Naive B cell (primary cell): ENCODE data around the gene NSG2. TPM values are rescaled to one million over a fixed set of nuclear protein-coding genes. Genes with fewer than 3 reads are reported as not detected.

Experiments used
- ATAC-seq, 2 donors: fragments of 150-1000 bp; cut with Tn5 transposase; 2 replicates each; pipeline ENCODE4 v1.10.0; 2021; ENCODE audit warnings: low read depth in 2 of 2, mild to moderate bottlenecking in 2 of 2, moderate library complexity in 2 of 2
- DNase-seq: peaks from one replicate; pipeline ENCODE4 v3.0.0; 2022
- H3K27ac Mint-ChIP-seq, 6 donors: one replicate each; pipeline ENCODE4 v1.8.0; 2020 to 2022; ENCODE audit warnings: mild to moderate bottlenecking in 6 of 6, mixed read lengths in 6 of 6, moderate library complexity in 5 of 6, inconsistent platforms in 2 of 6
- H3K27me3 Mint-ChIP-seq, 3 donors: one replicate each; pipeline ENCODE4 v1.8.0; 2021 to 2022; ENCODE audit warnings: mixed read lengths in 3 of 3, mild to moderate bottlenecking in 1 of 3
- H3K36me3 Mint-ChIP-seq, 2 donors: one replicate each; pipeline ENCODE4 v1.8.0; 2020 to 2022; ENCODE audit warnings: mixed read lengths in 2 of 2, inconsistent platforms in 1 of 2, mild to moderate bottlenecking in 1 of 2
- H3K4me1 Mint-ChIP-seq, 3 donors: one replicate each; pipeline ENCODE4 v1.8.0; 2020 to 2022; ENCODE audit warnings: mixed read lengths in 3 of 3, inconsistent platforms in 1 of 3, mild to moderate bottlenecking in 1 of 3, moderate library complexity in 1 of 3
- H3K4me3 Mint-ChIP-seq, 8 donors: one replicate each; pipeline ENCODE4 v1.8.0; 2020 to 2022; ENCODE audit warnings: mild to moderate bottlenecking in 8 of 8, mixed read lengths in 8 of 8, moderate library complexity in 8 of 8, inconsistent platforms in 2 of 8
- H3K9me3 Mint-ChIP-seq, 7 donors: one replicate each; pipeline ENCODE4 v1.8.0; 2020 to 2022; ENCODE audit warnings: mixed read lengths in 7 of 7, mild to moderate bottlenecking in 5 of 7, inconsistent platforms in 2 of 7, moderate library complexity in 1 of 7
- polyA plus RNA-seq, 6 donors: library from polyadenylated mRNA; unstranded; fragments of 300-500 nt; fragmentation: Illumina TruSeq; gene quantifications; one replicate each; pipeline ENCODE4 v1.2.3, GENCODE V29; 2021; ENCODE audit warnings: low read depth in 6 of 6

NSG2 gene
- polyA plus RNA-seq, 6 donors from 2014 or later = not detected

DNA sequence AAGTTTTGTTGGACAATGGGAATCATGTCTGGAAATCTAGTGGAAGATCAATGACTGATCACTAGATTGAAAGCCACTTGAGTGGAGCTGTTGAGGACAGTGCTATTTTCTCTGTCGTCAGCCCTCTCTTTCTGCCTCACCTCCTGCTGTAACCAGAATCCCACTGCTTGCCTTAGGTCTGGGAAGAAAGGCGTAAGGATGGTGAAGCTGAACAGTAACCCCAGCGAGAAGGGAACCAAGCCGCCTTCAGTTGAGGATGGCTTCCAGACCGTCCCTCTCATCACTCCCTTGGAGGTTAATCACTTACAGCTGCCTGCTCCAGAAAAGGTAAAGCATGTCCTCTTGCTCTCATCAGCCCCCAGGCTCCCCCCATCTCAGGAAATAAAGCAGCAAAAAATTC lies 1.1 kb downstream of the NSG2 start:
- no peak for ATAC-seq
- H3K4me1 Mint-ChIP-seq = no peaks in the 10 kb centered on the region
- peaks cover 44 to 60% (median 50%) of the 10 kb centered on the region in 3 donors for H3K27me3 Mint-ChIP-seq
- H3K9me3 Mint-ChIP-seq = peaks cover 0 to 4% (median 0%) of the 10 kb centered on the region in 7 donors
- H3K27ac Mint-ChIP-seq = no peak overlapping the region
- H3K36me3 Mint-ChIP-seq = no peaks in the 10 kb centered on the region
- no peak for DNase-seq
- no peak overlapping the region for H3K4me3 Mint-ChIP-seq

DNA sequence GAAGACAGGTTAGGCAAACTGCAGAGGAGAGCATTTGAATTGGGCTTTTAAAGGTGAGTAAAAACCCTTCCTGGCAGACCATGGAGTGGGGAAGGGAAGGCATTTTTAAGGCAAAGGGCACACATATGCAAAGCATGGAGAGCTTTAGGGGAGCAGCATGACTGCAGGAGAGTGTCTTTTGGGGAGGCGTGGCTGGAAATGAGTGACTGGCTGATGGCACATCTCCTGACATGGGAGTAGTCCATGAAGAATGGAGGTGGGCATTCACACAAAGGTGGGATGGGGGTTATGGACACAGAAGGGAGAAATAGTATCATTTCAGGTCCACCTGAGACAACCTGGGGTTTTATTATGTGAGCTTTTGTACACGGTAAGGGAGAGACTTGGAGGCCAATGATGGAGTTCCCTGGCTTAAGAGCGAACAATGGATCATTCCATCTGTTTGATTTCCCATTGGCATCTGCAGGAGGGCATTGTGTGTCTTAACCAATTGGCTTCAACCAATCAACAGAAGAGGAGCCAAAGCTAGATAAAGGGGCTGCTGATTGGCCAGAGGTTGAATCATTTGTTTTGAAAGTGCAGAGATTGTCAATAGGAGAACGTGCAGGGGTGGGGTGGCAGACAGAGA lies 2.1 kb downstream of the NSG2 start:
- no peak for DNase-seq
- Mint-ChIP-seq H3K27me3 (peaks cover 48 to 62% (median 49%) of the 10 kb centered on the region in 3 donors), H3K4me3 (no peak overlapping the region)

DNA sequence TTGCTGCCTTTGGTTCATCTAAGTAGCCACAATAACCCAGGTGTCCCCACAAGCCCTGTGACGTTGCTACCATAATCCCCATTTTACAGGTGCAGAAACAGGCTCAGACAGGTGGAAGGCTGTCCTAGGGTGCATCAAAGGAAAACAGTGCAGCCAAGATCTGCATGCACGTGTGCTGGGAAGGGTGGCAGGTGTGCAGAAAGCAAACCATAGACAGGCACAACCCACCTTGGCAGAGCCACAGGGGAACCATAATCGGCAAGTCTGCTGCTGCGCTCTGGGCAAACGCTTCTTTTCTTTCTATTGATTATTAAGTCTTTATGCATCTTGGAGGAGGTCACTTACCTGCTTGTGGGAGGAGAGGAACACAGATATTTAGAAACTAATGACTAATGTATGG lies 7.1 kb downstream of the NSG2 start:
- Mint-ChIP-seq H3K9me3 (peaks cover 0 to 1% (median 0%) of the 10 kb centered on the region in 7 donors), H3K4me1 (no peaks in the 10 kb centered on the region), H3K36me3 (no peaks in the 10 kb centered on the region), H3K27ac (no peak overlapping the region), H3K27me3 (peaks cover 14 to 27% (median 19%) of the 10 kb centered on the region in 3 donors), H3K4me3 (no peak overlapping the region)
- ATAC-seq = no peak
- DNase-seq = no peak

More for the DNA sequence above, 2.1 kb downstream of the NSG2 start:
- no peaks in the 10 kb centered on the region for H3K4me1 Mint-ChIP-seq
- no peak for ATAC-seq
- H3K27ac Mint-ChIP-seq = no peak overlapping the region
- peaks cover 0 to 4% (median 0%) of the 10 kb centered on the region in 7 donors for H3K9me3 Mint-ChIP-seq
- no peaks in the 10 kb centered on the region for H3K36me3 Mint-ChIP-seq

DNA sequence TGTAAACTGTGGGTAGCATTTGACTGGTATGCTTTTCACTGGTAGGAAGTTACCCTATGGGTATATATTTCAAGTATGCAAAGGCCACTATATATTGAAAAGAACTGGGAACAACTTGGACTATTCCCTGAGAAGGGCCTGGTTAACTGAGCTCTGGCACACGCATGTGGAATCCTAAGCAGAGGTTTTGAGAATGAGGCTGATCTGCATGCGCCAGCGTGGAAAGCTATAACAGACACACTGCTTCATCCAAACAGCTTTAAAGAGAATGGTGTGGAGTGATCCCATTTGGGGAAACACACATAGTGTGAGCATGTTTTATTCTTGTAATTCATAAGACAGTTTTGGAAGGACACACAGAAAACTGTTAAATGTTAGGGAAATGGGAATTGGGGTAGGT lies 8.4 kb downstream of the NSG2 start:
- ATAC-seq (no peak), DNase-seq (no peak)
- no peak overlapping the region for H3K27ac Mint-ChIP-seq
- H3K36me3 Mint-ChIP-seq = no peaks in the 10 kb centered on the region
- H3K4me3 Mint-ChIP-seq = no peak overlapping the region
- H3K9me3 Mint-ChIP-seq = peaks cover 0 to 3% (median 0%) of the 10 kb centered on the region in 7 donors
- H3K27me3 Mint-ChIP-seq = peaks cover 18 to 33% (median 24%) of the 10 kb centered on the region in 3 donors
- no peaks in the 10 kb centered on the region for H3K4me1 Mint-ChIP-seq

DNA sequence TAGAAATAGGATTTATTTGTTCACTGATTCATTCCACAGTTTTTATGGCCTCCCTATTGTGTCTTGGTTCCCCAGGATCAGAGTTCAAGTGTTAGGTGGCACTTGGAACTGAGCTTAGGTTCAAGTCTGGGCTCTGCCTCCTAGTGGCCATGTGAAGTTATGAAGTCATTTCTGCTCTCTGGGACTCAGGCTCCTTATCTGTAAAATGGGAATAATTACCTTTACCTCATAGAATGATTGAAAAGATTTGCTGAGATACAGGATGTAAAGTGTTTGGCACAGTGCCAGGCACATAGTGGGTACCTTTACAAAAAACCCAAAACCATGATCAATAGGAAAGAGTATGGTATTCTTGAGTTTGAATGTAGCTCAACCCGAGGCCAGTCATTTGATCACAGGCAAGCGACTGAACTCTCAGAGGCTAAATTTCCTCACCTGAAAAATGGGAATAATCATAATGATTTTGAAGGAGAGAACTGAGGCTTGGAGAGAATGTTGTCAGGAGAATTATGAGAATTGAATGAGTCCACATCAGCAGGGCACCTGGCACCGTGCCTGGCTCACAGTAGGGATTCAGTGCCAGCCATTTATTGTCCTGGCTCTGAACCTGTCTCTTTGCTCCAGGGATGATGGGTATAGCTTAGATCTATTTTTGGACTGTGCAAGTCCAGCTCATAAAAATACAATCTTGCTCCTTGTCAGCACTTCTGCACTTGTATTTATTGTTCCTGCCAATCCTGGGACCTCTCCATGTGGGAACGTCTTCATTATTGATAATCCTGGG lies 10.8 kb downstream of the NSG2 start:
- no peaks in the 10 kb centered on the region for H3K4me1 Mint-ChIP-seq
- no peak for ATAC-seq
- no peak overlapping the region for H3K4me3 Mint-ChIP-seq
- no peaks in the 10 kb centered on the region for H3K36me3 Mint-ChIP-seq
- H3K9me3 Mint-ChIP-seq = peaks cover 0 to 9% (median 4%) of the 10 kb centered on the region in 7 donors
- DNase-seq = no peak
- no peak overlapping the region for H3K27ac Mint-ChIP-seq
- H3K27me3 Mint-ChIP-seq = peaks cover 19 to 25% (median 21%) of the 10 kb centered on the region in 3 donors

DNA sequence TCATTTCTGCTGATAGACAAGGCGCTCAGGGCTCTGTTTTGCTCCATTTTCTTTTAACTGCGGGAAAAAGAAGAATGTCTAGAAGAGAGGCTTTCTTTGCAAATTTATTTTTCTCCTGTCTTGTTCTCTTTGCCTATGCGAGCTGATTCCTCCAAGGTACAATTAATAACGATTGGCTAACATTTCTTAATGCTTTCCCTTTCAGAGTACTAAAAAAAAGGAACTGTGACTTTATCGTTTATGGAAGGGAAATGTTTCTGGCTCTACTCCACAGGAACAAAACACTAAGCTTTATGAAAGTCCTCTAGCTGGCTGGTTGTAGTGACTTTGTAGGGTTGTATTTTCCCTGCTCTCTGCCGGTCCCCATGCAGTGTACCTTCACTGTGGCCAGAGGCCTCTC lies 11.7 kb downstream of the NSG2 start:
- ATAC-seq = no peak
- Mint-ChIP-seq H3K4me1 (no peaks in the 10 kb centered on the region), H3K36me3 (no peaks in the 10 kb centered on the region), H3K9me3 (peaks cover 0 to 10% (median 4%) of the 10 kb centered on the region in 7 donors), H3K27me3 (peaks cover 17 to 18% (median 17%) of the 10 kb centered on the region in 3 donors), H3K27ac (peak overlapping the region in 1 of 6 donors; percentile 20), H3K4me3 (no peak overlapping the region)
- DNase-seq = no peak

DNA sequence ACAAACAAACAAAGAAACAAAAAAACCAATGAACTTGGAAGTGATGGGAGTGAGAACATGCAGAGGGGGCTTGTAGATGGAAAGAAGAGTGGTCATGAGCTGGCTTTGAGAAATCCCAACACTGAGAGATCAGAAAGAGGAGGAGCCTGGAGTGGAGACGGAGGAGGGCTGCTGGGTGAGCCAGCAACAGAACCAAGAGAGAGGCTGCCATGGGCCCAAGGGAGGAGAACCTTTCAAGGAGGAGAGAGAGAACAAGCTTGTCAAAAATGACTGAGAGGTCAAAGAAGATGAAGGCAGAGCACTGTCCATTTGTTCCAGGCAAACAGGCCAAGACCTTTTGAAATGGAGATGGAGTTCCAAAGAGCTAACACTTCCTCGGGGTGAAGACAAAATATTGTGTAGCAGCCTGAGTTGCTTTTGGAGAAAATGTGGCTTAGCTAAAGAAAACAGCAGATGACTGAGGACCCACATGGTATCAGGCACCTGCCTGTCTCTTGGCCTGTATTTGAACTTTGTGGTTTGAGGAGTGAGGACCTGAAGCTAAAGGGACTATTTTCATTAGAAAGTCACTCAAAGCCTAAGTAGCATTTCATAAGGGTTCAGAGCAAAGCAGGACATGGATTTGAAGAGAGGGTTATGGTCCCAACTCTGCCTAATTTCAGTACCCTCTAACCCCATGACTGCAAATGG lies 13.1 kb downstream of the NSG2 start:
- Mint-ChIP-seq H3K27ac (no peak overlapping the region), H3K27me3 (peaks cover 17 to 27% (median 18%) of the 10 kb centered on the region in 3 donors), H3K4me1 (no peaks in the 10 kb centered on the region), H3K4me3 (no peak overlapping the region), H3K9me3 (peaks cover 0 to 10% (median 5%) of the 10 kb centered on the region in 7 donors), H3K36me3 (no peaks in the 10 kb centered on the region)
- no peak for DNase-seq
- ATAC-seq = no peak

DNA sequence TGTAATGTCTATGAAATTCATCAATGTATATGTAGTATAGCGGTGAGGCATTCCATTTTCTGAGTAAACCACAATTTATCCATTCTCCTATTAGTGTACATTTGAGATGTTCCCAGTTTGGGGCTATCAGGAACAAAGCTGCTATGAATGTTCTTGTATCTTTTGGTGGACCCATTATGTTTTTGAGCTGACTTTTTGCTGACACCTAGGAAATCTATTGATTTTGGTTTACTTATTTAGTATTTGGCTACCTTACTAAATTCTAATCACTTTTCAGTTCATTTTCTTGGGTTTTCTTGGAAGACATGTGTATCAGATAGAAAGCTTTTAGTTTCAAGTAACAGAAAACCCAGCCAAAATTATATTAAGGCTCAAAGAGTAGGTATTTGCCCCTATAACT lies 13.7 kb downstream of the NSG2 start:
- Mint-ChIP-seq H3K27me3 (peaks cover 17 to 34% (median 22%) of the 10 kb centered on the region in 3 donors), H3K36me3 (no peaks in the 10 kb centered on the region), H3K4me3 (no peak overlapping the region), H3K9me3 (peaks cover 0 to 10% (median 5%) of the 10 kb centered on the region in 7 donors), H3K27ac (no peak overlapping the region), H3K4me1 (no peaks in the 10 kb centered on the region)
- ATAC-seq (no peak), DNase-seq (no peak)

DNA sequence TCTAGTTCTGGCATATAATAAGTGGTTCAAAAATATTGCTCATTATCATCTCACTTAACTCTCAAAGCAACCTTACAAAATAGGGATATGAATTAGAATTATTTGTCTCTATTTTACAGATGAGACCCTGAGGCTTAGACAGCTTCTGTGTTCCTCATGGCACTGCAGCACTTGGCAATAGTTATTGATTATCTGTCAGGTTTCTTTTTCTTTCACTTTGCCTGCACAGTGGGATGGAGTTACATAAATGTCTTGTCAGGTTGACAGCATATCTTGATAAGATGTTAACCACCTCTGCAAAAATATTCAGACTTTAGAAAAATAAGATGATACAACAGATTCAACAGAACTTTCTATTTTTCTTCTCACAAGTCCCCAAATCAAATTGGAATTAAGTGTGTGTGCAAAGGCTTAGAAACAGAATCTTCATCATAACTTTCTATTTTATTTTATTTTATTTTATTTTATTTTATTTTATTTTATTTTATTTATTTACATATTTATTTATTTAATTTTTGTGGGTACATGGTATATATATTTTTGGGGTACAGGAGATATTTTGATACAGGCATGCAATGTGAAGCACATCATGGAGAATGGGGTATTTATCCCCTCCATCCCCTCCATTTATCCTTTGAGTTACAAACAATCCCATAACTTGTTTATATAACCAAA lies 17.7 kb downstream of the NSG2 start:
- H3K36me3 Mint-ChIP-seq = no peaks in the 10 kb centered on the region
- peaks cover 23 to 49% (median 34%) of the 10 kb centered on the region in 3 donors for H3K27me3 Mint-ChIP-seq
- peaks cover 0 to 10% (median 5%) of the 10 kb centered on the region in 7 donors for H3K9me3 Mint-ChIP-seq
- H3K27ac Mint-ChIP-seq = no peak overlapping the region
- no peaks in the 10 kb centered on the region for H3K4me1 Mint-ChIP-seq
- H3K4me3 Mint-ChIP-seq = no peak overlapping the region
- DNase-seq (no peak), ATAC-seq (no peak)

DNA sequence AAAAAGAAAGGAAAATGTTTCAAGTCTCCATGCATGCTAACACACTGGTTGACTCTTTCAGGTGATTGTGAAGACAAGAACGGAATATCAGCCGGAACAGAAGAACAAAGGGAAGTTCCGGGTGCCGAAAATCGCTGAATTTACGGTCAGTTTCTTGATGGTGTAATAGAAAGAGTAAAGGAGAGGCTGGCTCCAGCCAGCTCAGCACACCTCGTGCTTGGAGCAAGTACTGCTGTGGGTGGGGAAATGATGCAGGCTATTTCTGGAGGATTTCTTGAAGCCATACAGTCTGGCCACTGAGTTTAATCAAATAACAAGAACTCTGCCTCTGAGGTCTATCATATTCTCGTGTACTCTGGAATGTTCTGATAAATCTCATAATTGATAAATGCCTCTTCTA lies 18.7 kb downstream of the NSG2 start:
- ATAC-seq (no peak), DNase-seq (no peak)
- H3K4me1 Mint-ChIP-seq = no peaks in the 10 kb centered on the region
- no peaks in the 10 kb centered on the region for H3K36me3 Mint-ChIP-seq
- no peak overlapping the region for H3K4me3 Mint-ChIP-seq
- H3K9me3 Mint-ChIP-seq = peaks cover 0 to 9% (median 5%) of the 10 kb centered on the region in 7 donors
- peaks cover 17 to 43% (median 33%) of the 10 kb centered on the region in 3 donors for H3K27me3 Mint-ChIP-seq
- no peak overlapping the region for H3K27ac Mint-ChIP-seq

DNA sequence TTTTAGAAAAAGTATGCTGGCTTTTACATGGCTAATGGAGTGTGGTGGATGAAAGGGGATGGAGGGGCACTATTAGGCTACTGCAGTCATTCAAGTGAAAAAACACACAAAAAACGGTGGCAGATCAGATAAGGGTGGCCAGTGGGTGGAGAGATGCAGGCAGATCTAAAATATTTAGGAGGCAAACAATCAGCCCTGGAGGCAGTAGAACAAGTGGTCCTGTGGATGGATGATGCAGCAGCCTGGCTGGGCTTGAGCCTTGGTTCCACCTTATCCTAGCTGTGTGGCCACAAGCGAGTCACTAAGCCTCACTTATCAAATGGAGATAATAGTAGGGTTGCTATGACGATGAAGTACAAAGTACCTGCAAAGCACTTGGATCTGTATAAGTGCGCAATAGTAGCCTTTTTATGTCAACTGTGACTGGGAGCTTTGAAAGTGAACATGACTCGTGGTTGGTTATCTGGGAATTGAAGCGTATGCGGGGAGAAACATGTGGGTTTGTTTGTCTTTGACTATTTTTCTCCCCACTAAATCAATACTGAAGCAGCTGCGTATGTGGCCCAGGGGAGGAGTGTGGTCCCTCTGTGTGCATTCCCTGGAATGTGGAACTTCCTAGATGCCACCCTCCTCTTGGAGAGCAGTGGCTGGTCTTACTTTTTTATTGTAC lies 20.2 kb downstream of the NSG2 start:
- H3K36me3 Mint-ChIP-seq = no peaks in the 10 kb centered on the region
- no peak for ATAC-seq
- no peak overlapping the region for H3K27ac Mint-ChIP-seq
- peaks cover 0 to 5% (median 0%) of the 10 kb centered on the region in 7 donors for H3K9me3 Mint-ChIP-seq
- H3K4me3 Mint-ChIP-seq = peak overlapping the region in 1 of 8 donors; percentile 45
- no peak for DNase-seq
- H3K4me1 Mint-ChIP-seq = no peaks in the 10 kb centered on the region
- H3K27me3 Mint-ChIP-seq = peaks cover 11 to 43% (median 35%) of the 10 kb centered on the region in 3 donors

DNA sequence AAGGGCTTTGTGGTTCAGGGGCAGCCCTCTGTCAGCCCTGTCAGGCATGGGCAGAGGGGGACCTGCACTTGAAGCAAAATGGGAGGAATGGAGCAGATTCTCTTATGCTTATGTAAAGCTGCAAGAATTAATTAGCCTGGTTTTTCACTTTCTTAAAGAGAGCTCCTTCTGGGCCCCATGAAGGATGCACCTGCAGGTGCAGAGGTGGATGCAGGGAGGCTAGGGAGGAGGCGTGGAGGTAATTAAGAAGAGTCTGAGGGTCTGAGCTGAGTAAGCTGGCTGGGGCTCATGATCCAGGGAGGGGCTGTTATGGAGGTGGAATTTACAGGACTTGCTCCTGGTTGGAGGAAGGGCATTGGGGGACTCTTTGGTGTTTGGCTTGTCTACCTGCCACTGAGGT lies 22.0 kb downstream of the NSG2 start:
- no peak for DNase-seq
- Mint-ChIP-seq H3K4me1 (no peaks in the 10 kb centered on the region), H3K36me3 (no peaks in the 10 kb centered on the region), H3K27me3 (peaks cover 16 to 50% (median 35%) of the 10 kb centered on the region in 3 donors), H3K4me3 (no peak overlapping the region), H3K27ac (no peak overlapping the region), H3K9me3 (peaks cover 0 to 5% (median 0%) of the 10 kb centered on the region in 7 donors)
- ATAC-seq = no peak

DNA sequence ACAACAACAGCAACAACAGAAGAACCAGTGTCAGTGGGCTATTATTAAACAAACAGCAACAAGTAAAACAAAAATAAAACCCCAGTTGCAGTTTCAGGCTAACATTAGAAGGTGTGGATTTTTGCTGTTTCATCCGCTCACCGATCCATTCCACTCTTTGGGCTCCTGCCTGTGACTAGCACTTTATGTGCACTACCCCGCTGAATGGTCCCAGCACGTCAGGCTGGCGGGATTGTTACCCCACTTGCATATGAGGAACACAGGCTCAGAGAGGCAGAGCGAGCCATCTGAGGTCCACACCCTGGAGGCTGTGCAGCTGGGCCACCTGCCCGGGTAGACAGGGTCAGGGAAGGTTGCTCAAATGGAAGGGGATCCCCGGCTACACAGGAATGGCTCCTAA lies 26.0 kb downstream of the NSG2 start:
- Mint-ChIP-seq H3K9me3 (peaks cover 0 to 3% (median 0%) of the 10 kb centered on the region in 7 donors), H3K27me3 (peaks cover 13 to 21% (median 17%) of the 10 kb centered on the region in 3 donors), H3K27ac (peak overlapping the region in 1 of 6 donors; percentile 30), H3K4me1 (no peaks in the 10 kb centered on the region), H3K4me3 (no peak overlapping the region), H3K36me3 (no peaks in the 10 kb centered on the region)
- DNase-seq (no peak), ATAC-seq (no peak)
